NOMO-1 treated with DMSO at 0.1 percent for 48 hours (cell line): ENCODE results near the gene NUCKS1.

Experiments used
- DNase-seq: peaks from one replicate; lab custom pipeline; 2025; ENCODE audit not compliant: unreplicated experiment; lab: John Stamatoyannopoulos, UW

NUCKS1 gene

GRCh38 chr1:205670611-205671430 lies 79.2 kb downstream of the NUCKS1 start:
- no peak for DNase-seq

GRCh38 chr1:205670150-205670446 lies 79.9 kb downstream of the NUCKS1 start:
- DNase-seq, result no peak

- no peak for DNase-seq
These were observed 80.4 kb downstream of the NUCKS1 start for GRCh38 chr1:205669341-205670149.

DNA sequence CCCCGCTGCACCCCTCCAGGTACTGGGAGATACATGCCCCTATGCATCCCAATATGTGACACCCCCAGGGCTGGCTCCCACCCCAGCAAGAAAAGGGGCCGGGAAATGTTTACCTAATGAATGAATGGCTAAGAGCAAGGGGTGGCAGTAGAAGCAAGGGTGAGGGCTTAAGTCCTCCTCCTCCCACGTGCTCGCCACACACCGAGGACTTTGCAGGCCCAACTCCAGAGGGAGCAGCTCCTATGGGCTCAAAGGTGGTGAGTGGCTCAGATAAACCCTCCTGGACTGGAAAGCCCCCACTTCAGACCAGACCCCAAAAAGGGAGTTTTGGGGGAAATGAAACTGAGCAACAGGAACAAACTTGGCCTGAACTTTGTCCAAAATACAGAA lies 81.0 kb downstream of the NUCKS1 start:
- DNase-seq, result peak; percentile 38

DNA sequence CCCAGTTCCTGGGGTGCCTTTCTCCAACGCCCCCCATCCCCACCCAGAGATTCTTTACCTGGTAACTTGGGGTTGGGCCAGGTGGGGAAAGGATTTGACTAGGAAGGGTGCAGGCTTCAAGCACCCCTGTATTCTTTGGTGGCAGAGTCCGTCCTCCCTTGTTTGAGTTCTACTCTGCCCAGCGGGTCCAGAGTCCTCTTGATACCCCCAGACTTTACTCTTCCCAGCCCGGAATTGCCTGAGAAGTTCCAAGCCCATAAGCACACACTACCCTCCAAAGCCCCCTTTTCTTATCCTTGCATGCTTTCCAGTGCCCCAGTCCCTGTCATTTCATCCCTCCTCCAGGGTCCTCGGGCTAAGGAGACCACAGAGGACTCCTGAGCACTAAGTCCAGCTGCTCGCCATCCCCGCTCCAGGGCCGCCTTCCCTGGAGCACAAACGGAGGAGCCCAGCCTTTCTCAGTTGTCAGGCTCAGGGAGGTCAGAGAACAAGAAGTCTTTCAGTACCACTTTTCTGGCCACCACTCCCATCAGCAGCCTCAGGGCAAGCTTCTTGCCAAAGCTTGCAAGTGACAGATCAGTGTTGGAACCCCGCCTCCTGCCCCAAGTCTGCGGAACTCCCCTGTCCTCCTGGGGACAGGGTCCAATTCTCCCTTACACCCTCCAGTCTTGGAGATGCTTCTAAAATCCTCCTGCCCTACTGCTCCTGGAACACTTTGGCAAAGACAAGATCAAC lies 81.9 kb downstream of the NUCKS1 start:
- peak; percentile 10 for DNase-seq

DNA sequence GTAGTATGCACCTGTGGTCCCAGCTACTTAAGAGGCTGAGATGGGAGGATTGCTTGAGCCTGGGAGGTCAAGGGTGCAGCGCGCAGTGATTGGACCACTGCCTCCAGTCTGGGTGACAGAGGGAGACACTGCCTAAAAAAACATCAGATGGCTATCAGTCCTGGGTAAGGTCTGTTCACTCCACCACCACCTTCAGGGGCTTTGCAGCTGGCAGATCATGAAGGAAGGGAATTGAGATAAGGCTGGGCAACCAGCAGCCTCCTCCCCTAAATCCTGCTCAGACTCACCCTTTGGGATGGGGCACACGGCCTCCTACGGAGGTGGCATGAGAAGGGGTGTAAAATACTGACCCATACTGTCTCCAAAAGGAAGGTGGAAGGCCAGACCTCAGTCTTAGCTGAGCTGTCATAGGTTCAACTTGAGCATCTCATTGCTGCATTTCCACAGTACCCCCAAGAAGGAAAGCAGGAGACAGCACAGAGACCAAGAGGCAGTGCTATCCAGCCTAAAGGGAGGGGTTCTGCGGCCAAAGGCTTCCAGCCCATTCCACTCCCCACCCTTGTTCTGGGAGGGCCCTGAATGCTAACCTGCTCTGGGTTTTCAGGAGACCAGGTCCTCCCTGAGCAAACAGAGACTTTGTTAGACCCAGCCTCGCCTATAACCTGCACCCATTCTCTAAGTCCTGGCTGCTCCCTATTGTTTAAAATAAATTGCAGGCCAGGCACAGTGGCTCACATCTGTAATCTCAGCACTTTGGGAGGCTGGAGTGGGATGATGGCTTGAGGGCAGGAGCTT lies 83.4 kb downstream of the NUCKS1 start:
- no peak for DNase-seq

GRCh38 chr1:205665201-205666045 lies 84.6 kb downstream of the NUCKS1 start:
- no peak for DNase-seq

GRCh38 chr1:205664399-205665017 lies 85.5 kb downstream of the NUCKS1 start:
- DNase-seq, result no peak

DNA sequence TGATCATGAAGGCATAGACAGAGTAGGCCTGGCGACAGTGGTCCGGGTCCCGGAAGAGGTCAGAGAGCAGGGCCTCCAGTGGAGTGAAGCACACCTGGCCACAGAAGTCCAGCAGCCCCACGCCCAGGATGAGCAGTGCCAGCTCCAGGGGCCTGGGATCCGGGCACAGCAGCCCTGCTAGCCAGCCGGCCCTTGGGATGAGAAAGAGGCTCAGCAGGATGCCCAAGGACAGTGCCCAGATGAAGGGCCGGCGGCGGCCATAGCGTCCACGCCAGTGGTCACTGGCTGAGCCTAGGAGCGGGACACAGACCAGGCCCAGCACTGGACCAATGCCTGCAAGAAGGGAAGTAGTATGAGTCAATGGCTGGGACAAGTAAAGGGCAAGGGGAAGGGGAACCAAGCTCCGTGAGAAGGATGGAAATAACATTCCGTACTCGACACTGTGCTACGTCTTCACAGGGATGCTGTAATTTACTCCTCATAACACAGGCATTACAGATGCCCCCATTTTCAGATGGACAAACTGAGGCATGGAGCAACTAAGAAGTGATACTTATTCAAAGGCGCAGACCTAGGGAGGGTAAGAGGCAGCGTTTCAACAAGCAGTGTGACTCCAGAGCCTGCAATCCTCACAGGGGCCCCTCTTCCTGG lies 86.6 kb downstream of the NUCKS1 start:
- no peak for DNase-seq
